HG03460 (cell line): ENCODE measurements around the gene KRTAP4-4.
"Not testable (repeated sequence)": the region's sequence is repeated elsewhere in the genome, so short reads cannot be mapped to it uniquely, and the experiment has no call there.

Source experiments
- ATAC-seq: cut with Tn5 transposase; IDR thresholded peaks from one replicate; pipeline ENCODE4 v1.9.1; 2021; ENCODE audit not compliant: unreplicated experiment

KRTAP4-4 gene

GRCh38 chr17:41160648-41161047 is at the start of gene KRTAP4-4:
KRTAP4-4 (minus strand) TSS chr17:41160748; CDS start chr17:41160691, 57 bp downstream.
- ATAC-seq = no peak

GRCh38 chr17:41199421-41200078 is 39.0 kb upstream of the KRTAP4-4 start:
- ATAC-seq = no peak

DNA sequence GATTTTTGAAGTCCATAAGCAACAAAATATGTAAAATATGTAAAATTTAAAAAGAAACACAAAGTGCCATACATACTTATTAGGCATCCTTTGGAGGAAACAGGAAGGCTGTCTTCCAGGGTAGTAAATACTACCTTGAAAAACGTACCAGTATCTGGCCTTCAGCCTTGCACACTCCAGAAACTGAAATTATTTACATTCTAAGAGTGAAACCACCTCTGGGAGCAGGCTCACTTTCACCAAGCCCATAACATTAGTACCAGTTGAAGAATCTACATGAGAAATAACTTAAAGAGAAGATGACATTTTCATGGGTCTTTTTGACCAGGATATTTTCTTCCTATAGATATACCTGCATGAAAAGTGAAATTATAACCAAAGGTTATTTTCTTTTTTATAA is 35.5 kb upstream of the KRTAP4-4 start:
- ATAC-seq = no peak

GRCh38 chr17:41190328-41190727 is 29.8 kb upstream of the KRTAP4-4 start:
- no peak for ATAC-seq

DNA sequence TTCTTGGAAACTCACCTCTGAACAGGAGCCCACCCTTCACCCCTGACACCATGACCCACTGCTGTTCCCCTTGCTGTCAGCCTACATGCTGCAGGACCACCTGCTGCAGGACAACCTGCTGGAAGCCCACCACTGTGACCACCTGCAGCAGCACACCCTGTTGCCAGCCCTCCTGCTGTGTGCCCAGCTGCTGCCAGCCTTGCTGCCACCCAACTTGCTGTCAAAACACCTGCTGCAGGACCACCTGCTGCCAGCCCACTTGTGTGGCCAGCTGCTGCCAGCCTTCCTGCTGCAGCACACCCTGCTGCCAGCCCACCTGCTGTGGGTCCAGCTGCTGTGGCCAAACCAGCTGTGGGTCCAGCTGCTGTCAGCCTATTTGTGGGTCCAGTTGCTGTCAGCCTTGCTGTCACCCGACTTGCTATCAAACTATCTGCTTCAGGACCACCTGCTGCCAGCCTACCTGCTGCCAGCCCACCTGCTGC is 29.3 kb upstream of the KRTAP4-4 start, which contains the start of gene KRTAP9-1:
Gene KRTAP9-1, plus strand, starts transcription at position 51 of the 482 bp plus-strand sequence. Its CDS starts 0 bp downstream, at position 51.
- ATAC-seq = not testable (repeated sequence)

- ATAC-seq = no peak
These were observed 26.3 kb upstream of the KRTAP4-4 start for GRCh38 chr17:41186872-41187271.

DNA sequence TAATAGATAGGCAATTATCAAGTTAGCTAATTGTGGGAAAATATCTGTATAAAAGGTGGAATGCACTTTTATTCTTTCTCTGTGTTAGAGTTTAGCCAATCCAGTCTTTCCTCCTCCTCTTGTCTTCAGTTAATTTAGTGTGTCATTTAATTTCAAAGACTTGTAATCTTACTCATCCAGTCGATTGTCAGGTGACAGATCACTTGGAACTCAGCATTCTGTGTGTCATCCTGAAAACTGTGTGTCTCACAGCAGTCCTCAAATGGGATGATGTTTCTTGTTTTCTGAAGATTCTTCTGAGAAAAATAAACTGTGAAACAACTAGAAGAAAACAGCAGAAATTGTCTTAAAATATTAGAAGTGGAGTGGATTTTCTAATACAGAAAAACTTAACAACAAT is 24.5 kb upstream of the KRTAP4-4 start:
- ATAC-seq = no peak

GRCh38 chr17:41184480-41184961 is 24.0 kb upstream of the KRTAP4-4 start, which contains the start of gene KRTAP4-1:
KRTAP4-1 (minus strand) TSS chr17:41184911; CDS start chr17:41184854, 57 bp downstream.
- ATAC-seq = no peak

GRCh38 chr17:41178843-41179616 is 18.5 kb upstream of the KRTAP4-4 start:
- ATAC-seq = no peak

DNA sequence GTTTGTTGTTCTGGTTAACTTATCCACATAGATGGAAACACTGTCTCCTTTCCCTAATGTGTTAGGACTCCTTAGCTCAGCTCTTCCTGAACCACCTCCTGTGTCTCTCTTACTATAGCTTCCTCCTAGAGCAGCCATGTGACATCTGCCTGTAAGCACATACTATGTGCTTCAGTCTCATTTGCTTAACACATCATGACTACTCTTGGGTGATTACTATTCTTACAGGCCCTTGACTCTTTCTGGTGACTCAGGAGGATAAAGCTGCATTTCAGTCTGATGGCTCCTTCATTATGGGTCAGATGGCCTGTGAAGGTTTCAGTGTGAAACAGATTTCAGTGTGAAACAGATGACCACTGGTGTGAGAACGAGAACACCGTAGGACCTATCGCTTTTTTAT is 17.8 kb upstream of the KRTAP4-4 start:
- ATAC-seq = no peak

- no peak for ATAC-seq
These were observed 17.3 kb upstream of the KRTAP4-4 start, which contains the start of gene KRTAP4-2 for GRCh38 chr17:41177727-41178271. KRTAP4-2 (minus strand) TSS chr17:41178221; CDS start chr17:41178164, 57 bp downstream.

GRCh38 chr17:41176744-41177387 is 16.3 kb upstream of the KRTAP4-4 start:
- ATAC-seq = no peak

- ATAC-seq = no peak
These were observed 11.3 kb upstream of the KRTAP4-4 start for GRCh38 chr17:41171886-41172285.

- ATAC-seq = no peak
These were observed 7.6 kb upstream of the KRTAP4-4 start, which contains the start of gene KRTAP4-3 for GRCh38 chr17:41168121-41168520. KRTAP4-3 (minus strand) TSS chr17:41168221; CDS start chr17:41168172, 49 bp downstream.

DNA sequence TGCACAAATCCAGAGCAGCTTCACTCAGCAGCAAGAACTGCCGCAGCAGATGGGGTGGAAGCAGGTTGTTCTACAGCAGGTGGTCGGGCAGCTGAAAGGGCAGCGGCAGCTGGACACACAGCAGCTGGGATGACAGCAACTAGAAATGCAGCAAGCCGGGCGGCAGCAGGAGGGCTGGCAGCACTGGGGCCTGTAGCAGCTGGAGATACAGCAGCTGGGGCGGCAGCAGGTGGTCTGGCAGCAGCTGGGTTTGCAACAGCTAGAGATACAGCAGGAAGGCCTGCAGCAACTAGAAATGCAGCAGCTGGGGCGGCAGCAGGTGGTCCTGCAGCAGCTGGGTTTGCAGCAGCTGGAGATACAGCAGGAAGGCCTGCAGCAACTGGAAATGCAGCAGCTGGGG is 7.0 kb upstream of the KRTAP4-4 start:
- ATAC-seq = no peak

GRCh38 chr17:41163828-41164227 is 3.3 kb upstream of the KRTAP4-4 start:
- ATAC-seq = no peak

GRCh38 chr17:41160190-41160589 is 358 bp downstream of the KRTAP4-4 start:
- not testable (repeated sequence) for ATAC-seq

DNA sequence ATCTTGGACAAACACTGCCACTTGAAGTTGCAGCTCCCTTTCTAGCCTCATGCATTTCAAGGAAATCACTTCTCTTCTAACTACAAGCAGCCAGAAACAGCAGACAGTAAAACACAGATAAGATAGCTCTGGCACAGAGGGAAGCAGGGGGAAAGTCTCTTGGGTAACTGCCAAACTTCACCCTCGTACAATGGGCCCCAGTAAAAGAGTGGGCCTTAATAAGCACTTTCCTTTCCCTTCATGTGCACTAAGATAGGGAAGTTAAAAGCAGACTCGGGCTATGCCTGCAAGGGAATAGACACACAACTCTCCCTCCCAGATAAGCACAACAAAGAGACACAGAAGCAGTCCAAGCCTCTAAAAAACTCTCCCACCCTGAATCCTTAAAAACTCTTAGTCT is 6.7 kb downstream of the KRTAP4-4 start:
- ATAC-seq = no peak

DNA sequence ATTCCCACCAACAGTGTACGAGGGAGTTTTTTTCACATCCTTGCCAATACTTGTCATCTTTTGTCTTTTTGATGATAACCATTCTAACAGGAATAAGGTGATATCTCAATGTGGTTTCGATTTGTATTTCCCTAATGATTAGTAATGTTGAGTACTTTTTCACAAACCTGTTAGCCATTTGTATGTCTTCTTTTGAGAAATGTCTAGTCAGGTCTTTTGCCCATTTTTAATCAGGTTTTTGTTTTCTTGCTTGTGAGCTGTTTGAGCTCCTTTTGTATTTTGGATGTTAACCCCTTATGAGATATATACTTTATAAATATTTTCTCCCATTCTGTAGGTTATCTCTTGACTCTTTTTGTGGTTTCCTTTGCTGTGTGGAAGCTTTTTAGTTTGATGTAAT is 9.0 kb downstream of the KRTAP4-4 start:
- ATAC-seq = no peak

- no peak for ATAC-seq
These were observed 10.5 kb downstream of the KRTAP4-4 start for GRCh38 chr17:41150026-41150425.

DNA sequence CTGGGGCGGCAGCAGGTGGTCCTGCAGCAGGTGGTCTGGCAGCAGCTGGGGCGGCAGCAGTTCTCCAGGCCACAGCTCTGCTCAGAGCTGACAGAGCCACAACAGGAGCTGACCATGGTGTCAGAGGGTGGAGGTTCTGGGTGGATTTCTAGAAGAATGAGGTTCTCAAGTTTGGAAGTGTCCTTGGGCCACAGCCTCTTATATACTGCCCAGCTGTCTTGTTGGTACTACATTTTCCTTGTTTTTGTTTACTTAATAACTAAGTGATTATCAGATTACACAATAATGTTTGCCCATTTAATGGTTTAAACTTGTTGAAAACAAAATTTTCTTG is 10.9 kb downstream of the KRTAP4-4 start, which contains the start of gene KRTAP4-5:
Gene KRTAP4-5, minus strand, starts transcription at position 174 of the 334 bp plus-strand sequence. Its CDS starts 58 bp downstream, at position 116.
- ATAC-seq = no peak
